Muscle of leg (tissue), 11 donors: ENCODE measurements around the gene HIVEP3. TPM values are rescaled to one million over a fixed set of nuclear protein-coding genes. Genes with fewer than 3 reads are reported as not detected.
A peak's percentile ranks its signal among the peaks of the same experiment; 100 is the strongest.

Experiments used
- DNase-seq: peaks from one replicate; pipeline ENCODE4 v3.0.0; 2013
- H3K27ac ChIP-seq: one replicate; pipeline ENCODE4 v1.5.1; 2013; ENCODE audit warnings: mild to moderate bottlenecking, low read length, control low read depth
- H3K27me3 ChIP-seq: one replicate; pipeline ENCODE4 v1.6.1; 2013; ENCODE audit warnings: low read length; ENCODE audit not compliant: control insufficient read depth, insufficient read depth
- H3K36me3 ChIP-seq: one replicate; pipeline ENCODE4 v1.6.1; 2013; ENCODE audit warnings: low read length; ENCODE audit not compliant: control insufficient read depth, insufficient read depth
- H3K4me1 ChIP-seq: one replicate; pipeline ENCODE4 v1.6.1; 2013; ENCODE audit warnings: low read length; ENCODE audit not compliant: control insufficient read depth, insufficient read depth
- H3K4me3 ChIP-seq: one replicate; pipeline ENCODE4 v1.5.1; 2013; ENCODE audit warnings: low read length, control low read depth
- H3K9me3 ChIP-seq: replicated peaks from 2 replicates; pipeline ENCODE4 v1.6.1; 2013; ENCODE audit warnings: low read depth, low read length; ENCODE audit not compliant: control insufficient read depth
- WGBS: methylation state at CpG from one replicate; pipeline ENCODE4 v1.1.5; 2013; ENCODE audit warnings: missing lambda C conversion rate; ENCODE audit not compliant: insufficient coverage; 5-methylcytosine and 5-hydroxymethylcytosine counted together
- polyA plus RNA-seq, 8 donors: library from polyadenylated mRNA; unstranded; fragments of 120-200 nt; gene quantifications; one replicate each; pipeline versions ENCODE4 v1.2.1 to v1.2.3, GENCODE V29; 2013; ENCODE audit warnings: inconsistent platforms in 1 of 8, low replicate concordance in 1 of 8; ENCODE audit not compliant: insufficient read length in 8 of 8, insufficient read depth in 1 of 8
- total RNA-seq: library from RNA; stranded (reverse); fragments of 120-200 nt; gene quantifications from one replicate; pipeline ENCODE4 v1.2.4, GENCODE V29; 2013

HIVEP3 gene
- total and polyA plus RNA-seq, 9 donors: 0.93 to 3.7 (median 2.7) TPM

GRCh38 chr1:41780322-41780721 is 138.4 kb downstream of the HIVEP3 start:
- Histone ChIP-seq H3K9me3 (no peaks in the 10 kb centered on the region), H3K4me3 (no peak overlapping the region), H3K36me3 (no peaks in the 10 kb centered on the region), H3K4me1 (peaks cover 24% of the 10 kb centered on the region), H3K27me3 (no peaks in the 10 kb centered on the region), H3K27ac (no peak overlapping the region)
- WGBS: 29% methylated on average over 1 of the region's 2 CpGs
- no peak for DNase-seq

GRCh38 chr1:41779360-41779759 is 139.4 kb downstream of the HIVEP3 start:
- Histone ChIP-seq H3K9me3 (no peaks in the 10 kb centered on the region), H3K36me3 (no peaks in the 10 kb centered on the region), H3K4me3 (no peak overlapping the region), H3K27ac (no peak overlapping the region), H3K27me3 (no peaks in the 10 kb centered on the region), H3K4me1 (peaks cover 23% of the 10 kb centered on the region)
- 79% methylated on average over 3 of the region's 6 CpGs for WGBS
- no peak for DNase-seq

- Histone ChIP-seq H3K27me3 (no peaks in the 10 kb centered on the region), H3K36me3 (no peaks in the 10 kb centered on the region), H3K9me3 (no peaks in the 10 kb centered on the region), H3K4me3 (no peak overlapping the region), H3K27ac (no peak overlapping the region), H3K4me1 (peaks cover 22% of the 10 kb centered on the region)
- 77% methylated on average over 4 of the region's 10 CpGs for WGBS
- DNase-seq: no peak
These were observed 141.0 kb downstream of the HIVEP3 start for GRCh38 chr1:41777695-41778094.

GRCh38 chr1:41776891-41777441 is 141.8 kb downstream of the HIVEP3 start:
- peak; percentile 46 for DNase-seq
- peaks cover 22% of the 10 kb centered on the region for H3K4me1 ChIP-seq
- no peaks in the 10 kb centered on the region for H3K27me3 ChIP-seq
- no peak overlapping the region for H3K27ac ChIP-seq
- WGBS: 63% methylated on average over 8 of the region's 8 CpGs
- no peak overlapping the region for H3K4me3 ChIP-seq
- no peaks in the 10 kb centered on the region for H3K9me3 ChIP-seq
- H3K36me3 ChIP-seq: no peaks in the 10 kb centered on the region

GRCh38 chr1:41775956-41776585 is 142.7 kb downstream of the HIVEP3 start:
- Histone ChIP-seq H3K27ac (no peak overlapping the region), H3K27me3 (no peaks in the 10 kb centered on the region), H3K36me3 (no peaks in the 10 kb centered on the region), H3K4me1 (peaks cover 26% of the 10 kb centered on the region), H3K9me3 (no peaks in the 10 kb centered on the region), H3K4me3 (no peak overlapping the region)
- 70% methylated on average over 6 of the region's 6 CpGs for WGBS
- DNase-seq: no peak

GRCh38 chr1:41774471-41774990 is 144.2 kb downstream of the HIVEP3 start:
- no peak for DNase-seq
- Histone ChIP-seq H3K36me3 (no peaks in the 10 kb centered on the region), H3K4me3 (no peak overlapping the region), H3K4me1 (peaks cover 26% of the 10 kb centered on the region), H3K27ac (no peak overlapping the region), H3K9me3 (no peaks in the 10 kb centered on the region), H3K27me3 (no peaks in the 10 kb centered on the region)
- WGBS: 80% methylated on average over 1 of the region's 2 CpGs

GRCh38 chr1:41773842-41774241 is 144.9 kb downstream of the HIVEP3 start:
- Histone ChIP-seq H3K9me3 (no peaks in the 10 kb centered on the region), H3K4me1 (peaks cover 26% of the 10 kb centered on the region), H3K27me3 (no peaks in the 10 kb centered on the region), H3K4me3 (no peak overlapping the region), H3K27ac (no peak overlapping the region), H3K36me3 (no peaks in the 10 kb centered on the region)
- DNase-seq: no peak
- WGBS: no CpG with 5 or more reads among the region's 3 CpGs

GRCh38 chr1:41773144-41773591 is 145.6 kb downstream of the HIVEP3 start:
- 90% methylated on average over 3 of the region's 5 CpGs for WGBS
- Histone ChIP-seq H3K4me3 (no peak overlapping the region), H3K4me1 (peaks cover 31% of the 10 kb centered on the region), H3K27me3 (no peaks in the 10 kb centered on the region), H3K27ac (no peak overlapping the region), H3K9me3 (no peaks in the 10 kb centered on the region), H3K36me3 (no peaks in the 10 kb centered on the region)
- DNase-seq: peak; percentile 45

- Histone ChIP-seq H3K36me3 (no peaks in the 10 kb centered on the region), H3K27me3 (no peaks in the 10 kb centered on the region), H3K27ac (no peak overlapping the region), H3K4me1 (peaks cover 24% of the 10 kb centered on the region), H3K4me3 (no peak overlapping the region), H3K9me3 (no peaks in the 10 kb centered on the region)
- no peak for DNase-seq
- WGBS: 83% methylated on average over 1 of the region's 2 CpGs
These were observed 149.7 kb downstream of the HIVEP3 start for GRCh38 chr1:41769068-41769467.

- no peaks in the 10 kb centered on the region for H3K9me3 ChIP-seq
- DNase-seq: peak; percentile 57
- no peak overlapping the region for H3K27ac ChIP-seq
- H3K4me3 ChIP-seq: no peak overlapping the region
- H3K4me1 ChIP-seq: peaks cover 24% of the 10 kb centered on the region
- no peaks in the 10 kb centered on the region for H3K27me3 ChIP-seq
- WGBS: 28% methylated on average over 3 of the region's 6 CpGs
- H3K36me3 ChIP-seq: no peaks in the 10 kb centered on the region
These were observed 150.1 kb downstream of the HIVEP3 start for GRCh38 chr1:41768583-41768982.
